Karpas-422 (cell line): ENCODE data around the gene KCNIP4. TPM values are rescaled to one million over a fixed set of nuclear protein-coding genes. Genes with fewer than 3 reads are reported as not detected.

Experiments used
- DNase-seq: peaks from one replicate; pipeline ENCODE4 v3.0.0-alpha.2; 2015
- H2AFZ ChIP-seq: fragments of 200-600 bp; sonication (generic); 2 replicates; pipeline ENCODE4 v1.6.1; 2014; ENCODE audit warnings: antibody characterized with exemption, low read length, mixed read lengths
- H3K27ac ChIP-seq: fragments of 200-600 bp; sonication (generic); 2 replicates; pipeline ENCODE4 v1.5.1; 2014; ENCODE audit warnings: mild to moderate bottlenecking, low read length, moderate library complexity
- H3K27me3 ChIP-seq: fragments of 200-600 bp; sonication (generic); 2 replicates; pipeline ENCODE4 v1.6.1; 2014; ENCODE audit warnings: low read length, mixed read lengths
- H3K36me3 ChIP-seq: fragments of 200-600 bp; sonication (generic); 2 replicates; pipeline ENCODE4 v1.6.1; 2014; ENCODE audit warnings: low read length, mixed read lengths; ENCODE audit not compliant: insufficient read depth
- H3K4me1 ChIP-seq: fragments of 200-600 bp; sonication (generic); 2 replicates; pipeline ENCODE4 v1.6.1; 2014; ENCODE audit warnings: mild to moderate bottlenecking, low read length, mixed read lengths
- H3K4me2 ChIP-seq: fragments of 200-600 bp; sonication (generic); 2 replicates; pipeline ENCODE4 v1.6.1; 2014; ENCODE audit warnings: low read length, low read depth, mild to moderate bottlenecking; ENCODE audit not compliant: poor library complexity, severe bottlenecking
- H3K4me3 ChIP-seq: fragments of 200-600 bp; sonication (generic); 2 replicates; pipeline ENCODE4 v1.5.1; 2014; ENCODE audit warnings: mild to moderate bottlenecking, antibody characterized with exemption, low read length, mixed read lengths
- H3K79me2 ChIP-seq: fragments of 200-600 bp; sonication (generic); 2 replicates; pipeline ENCODE4 v1.6.1; 2014; ENCODE audit warnings: mild to moderate bottlenecking, low read length, mixed read lengths
- H3K9ac ChIP-seq: fragments of 200-600 bp; sonication (generic); 2 replicates; pipeline ENCODE4 v1.6.0; 2014; ENCODE audit warnings: low read length
- H3K9me2 ChIP-seq: fragments of 200-600 bp; sonication (generic), shearing (Covaris generic); replicated peaks from 2 replicates; pipeline ENCODE4 v1.6.0; 2014; ENCODE audit warnings: mild to moderate bottlenecking, low read length, moderate library complexity; ENCODE audit not compliant: insufficient read depth
- H3K9me3 ChIP-seq: fragments of 300-700, 200-600 bp; sonication (generic); 2 replicates; pipeline ENCODE4 v1.6.1; 2014; ENCODE audit warnings: low read length, mixed read lengths
- H4K20me1 ChIP-seq: fragments of 200-600 bp; sonication (generic); 2 replicates; pipeline ENCODE4 v1.6.1; 2014; ENCODE audit warnings: mild to moderate bottlenecking, antibody characterized with exemption, low read length, low read depth; ENCODE audit not compliant: insufficient read depth
- total RNA-seq: library from RNA; depleted of rRNA; stranded (reverse); fragments of >200 nt; shearing (Covaris generic); gene quantifications from 2 replicates; pipeline ENCODE4 v1.2.3, GENCODE V29; 2014; ENCODE audit warnings: low replicate concordance

Gene KCNIP4
- total RNA-seq, 1 experiment from 2014 or later = not detected

GRCh38 chr4:21205821-21206531, 742.6 kb downstream of the KCNIP4 start:
- Histone ChIP-seq H3K4me1 (no peaks in the 10 kb centered on the region), H4K20me1 (no peaks in the 10 kb centered on the region), H3K4me3 (no peak overlapping the region), H3K9me3 (peaks cover 9% of the 10 kb centered on the region), H3K27ac (no peak overlapping the region), H3K4me2 (no peak overlapping the region), H3K79me2 (no peaks in the 10 kb centered on the region), H3K9me2 (no peaks in the 10 kb centered on the region), H3K27me3 (no peaks in the 10 kb centered on the region), H2AFZ (no peak overlapping the region), H3K9ac (no peak overlapping the region), H3K36me3 (no peaks in the 10 kb centered on the region)
- DNase-seq = no peak

- Histone ChIP-seq H3K27ac (no peak overlapping the region), H3K9me2 (no peaks in the 10 kb centered on the region), H3K27me3 (no peaks in the 10 kb centered on the region), H3K4me2 (no peak overlapping the region), H3K79me2 (no peaks in the 10 kb centered on the region), H3K4me1 (no peaks in the 10 kb centered on the region), H3K9me3 (peaks cover 6% of the 10 kb centered on the region), H4K20me1 (no peaks in the 10 kb centered on the region), H3K36me3 (no peaks in the 10 kb centered on the region), H3K9ac (no peak overlapping the region), H3K4me3 (no peak overlapping the region), H2AFZ (no peak overlapping the region)
- DNase-seq = no peak
Measured at GRCh38 chr4:21203416-21203815, 745.2 kb downstream of the KCNIP4 start.

GRCh38 chr4:21202959-21203358, 745.6 kb downstream of the KCNIP4 start:
- H3K4me1 ChIP-seq = no peaks in the 10 kb centered on the region
- no peak overlapping the region for H3K27ac ChIP-seq
- no peaks in the 10 kb centered on the region for H4K20me1 ChIP-seq
- H2AFZ ChIP-seq = no peak overlapping the region
- H3K27me3 ChIP-seq = no peaks in the 10 kb centered on the region
- no peaks in the 10 kb centered on the region for H3K36me3 ChIP-seq
- no peak overlapping the region for H3K4me2 ChIP-seq
- H3K9me3 ChIP-seq = peaks cover 2% of the 10 kb centered on the region
- H3K4me3 ChIP-seq = no peak overlapping the region
- no peaks in the 10 kb centered on the region for H3K79me2 ChIP-seq
- no peak overlapping the region for H3K9ac ChIP-seq
- no peak for DNase-seq
- H3K9me2 ChIP-seq = no peaks in the 10 kb centered on the region

- H3K4me2 ChIP-seq = no peak overlapping the region
- H3K9me2 ChIP-seq = no peaks in the 10 kb centered on the region
- no peak overlapping the region for H3K4me3 ChIP-seq
- H4K20me1 ChIP-seq = no peaks in the 10 kb centered on the region
- no peaks in the 10 kb centered on the region for H3K4me1 ChIP-seq
- no peaks in the 10 kb centered on the region for H3K27me3 ChIP-seq
- H2AFZ ChIP-seq = no peak overlapping the region
- no peak overlapping the region for H3K9ac ChIP-seq
- no peaks in the 10 kb centered on the region for H3K36me3 ChIP-seq
- DNase-seq = no peak
- no peaks in the 10 kb centered on the region for H3K79me2 ChIP-seq
- no peak overlapping the region for H3K27ac ChIP-seq
- H3K9me3 ChIP-seq = no peaks in the 10 kb centered on the region
Measured at GRCh38 chr4:21198683-21199082, 749.9 kb downstream of the KCNIP4 start.

GRCh38 chr4:21195682-21196081, 752.9 kb downstream of the KCNIP4 start:
- Histone ChIP-seq H3K36me3 (no peaks in the 10 kb centered on the region), H3K9me2 (no peaks in the 10 kb centered on the region), H4K20me1 (no peaks in the 10 kb centered on the region)

GRCh38 chr4:21192367-21192766, 756.2 kb downstream of the KCNIP4 start:
- no peak overlapping the region for H3K9ac ChIP-seq
- H3K27me3 ChIP-seq = no peaks in the 10 kb centered on the region
- H3K4me2 ChIP-seq = no peak overlapping the region
- H3K9me2 ChIP-seq = no peaks in the 10 kb centered on the region
- no peak overlapping the region for H2AFZ ChIP-seq
- H3K4me3 ChIP-seq = no peak overlapping the region
- H3K4me1 ChIP-seq = no peaks in the 10 kb centered on the region
- H4K20me1 ChIP-seq = no peaks in the 10 kb centered on the region
- DNase-seq = no peak
- H3K36me3 ChIP-seq = no peaks in the 10 kb centered on the region
- H3K9me3 ChIP-seq = no peaks in the 10 kb centered on the region; the same call in 1 of the 2 replicates
- H3K79me2 ChIP-seq = no peaks in the 10 kb centered on the region
- H3K27ac ChIP-seq = no peak overlapping the region

More at GRCh38 chr4:21195682-21196081, 752.9 kb downstream of the KCNIP4 start:
- H3K9ac ChIP-seq = no peak overlapping the region
- H3K4me1 ChIP-seq = no peaks in the 10 kb centered on the region
- DNase-seq = no peak
- H3K27me3 ChIP-seq = no peaks in the 10 kb centered on the region
- H3K4me3 ChIP-seq = no peak overlapping the region
- no peak overlapping the region for H3K4me2 ChIP-seq
- no peak overlapping the region for H3K27ac ChIP-seq
- H3K9me3 ChIP-seq = no peaks in the 10 kb centered on the region; the same call in 1 of the 2 replicates
- H2AFZ ChIP-seq = no peak overlapping the region
- no peaks in the 10 kb centered on the region for H3K79me2 ChIP-seq

- no peaks in the 10 kb centered on the region for H3K9me2 ChIP-seq
- H3K4me2 ChIP-seq = no peak overlapping the region
- peaks cover 4% of the 10 kb centered on the region; the same call in 1 of the 2 replicates for H3K9me3 ChIP-seq
Measured at GRCh38 chr4:21191317-21191716, 757.3 kb downstream of the KCNIP4 start.

GRCh38 chr4:21184788-21185187, 763.8 kb downstream of the KCNIP4 start:
- no peaks in the 10 kb centered on the region for H3K36me3 ChIP-seq
- H3K4me1 ChIP-seq = no peaks in the 10 kb centered on the region
- H3K9ac ChIP-seq = no peak overlapping the region
- no peaks in the 10 kb centered on the region for H3K79me2 ChIP-seq
- no peak overlapping the region for H3K27ac ChIP-seq
- H3K4me3 ChIP-seq = no peak overlapping the region
- H4K20me1 ChIP-seq = no peaks in the 10 kb centered on the region
- no peaks in the 10 kb centered on the region for H3K9me2 ChIP-seq
- peaks cover 12% of the 10 kb centered on the region for H3K9me3 ChIP-seq
- no peak for DNase-seq
- no peak overlapping the region for H2AFZ ChIP-seq
- no peak overlapping the region for H3K4me2 ChIP-seq
- H3K27me3 ChIP-seq = no peaks in the 10 kb centered on the region

More at GRCh38 chr4:21191317-21191716, 757.3 kb downstream of the KCNIP4 start:
- H4K20me1 ChIP-seq = no peaks in the 10 kb centered on the region
- H3K27ac ChIP-seq = no peak overlapping the region
- no peaks in the 10 kb centered on the region for H3K4me1 ChIP-seq
- no peaks in the 10 kb centered on the region for H3K36me3 ChIP-seq
- no peak overlapping the region for H2AFZ ChIP-seq
- H3K79me2 ChIP-seq = no peaks in the 10 kb centered on the region
- H3K4me3 ChIP-seq = no peak overlapping the region
- no peak for DNase-seq
- no peak overlapping the region for H3K9ac ChIP-seq
- no peaks in the 10 kb centered on the region for H3K27me3 ChIP-seq
